ENCODE measurements around the gene SLC7A5. TPM values are rescaled to one million over a fixed set of nuclear protein-coding genes. Genes with fewer than 3 reads are reported as not detected.

The SLC7A5 gene
- total and polyA plus RNA-seq, 2 of the 13 experiments (the other 11 are each of a cell fraction or from before 2014, with no cell fraction given), result 79.6 to 155 TPM

GRCh38 chr16:87855852-87856715, 13.2 kb downstream of the SLC7A5 start (continued):
- TF ChIP-seq PBX2 (CRISPR knock-in tag; IDR thresholded peaks at IDR 0.05) (0 out of 2 replicates have a peak, but pooled peaks have one; percentile 12), FOXC1 (CRISPR knock-in tag; IDR thresholded peaks at IDR 0.05; ENCODE audit: borderline replicate concordance) (no peak), TAF15 (IDR thresholded peaks at IDR 0.05; ENCODE audit: low read depth, low read length, poor library complexity, severe bottlenecking) (no peak), ZEB1 (IDR thresholded peaks at IDR 0.05; ENCODE audit: insufficient replicate concordance, low read depth) (no peak), TAF1 (CRISPR knock-in tag; IDR thresholded peaks at IDR 0.05) (peak; percentile 63; the same call in 1 of the 2 replicates), GABPB1 (CRISPR knock-in tag; IDR thresholded peaks at IDR 0.05) (peak; percentile 87), PCBP2 (optimal IDR thresholded peaks at IDR 0.05; ENCODE audit: low read depth, low read length, poor library complexity, severe bottlenecking) (no peak), ZNF773 (CRISPR knock-in tag; IDR thresholded peaks at IDR 0.05; ENCODE audit: borderline replicate concordance) (no peak), ATF2 (CRISPR knock-in tag; IDR thresholded peaks at IDR 0.05) (no peak), ZNF550 (CRISPR knock-in tag; IDR thresholded peaks at IDR 0.05; ENCODE audit: borderline replicate concordance) (no peak), BRD4 (CRISPR knock-in tag; IDR thresholded peaks at IDR 0.05) (no peak; the same call in 1 of the 2 replicates), SPEN (CRISPR knock-in tag; IDR thresholded peaks at IDR 0.05; ENCODE audit: low read depth) (peak; percentile 49; the same call in 1 of the 2 replicates), NKX3-1 (CRISPR knock-in tag; IDR thresholded peaks at IDR 0.05) (0 out of 2 replicates have a peak, but pooled peaks have one; percentile 54), GTF3A (CRISPR knock-in tag; conservative IDR thresholded peaks at IDR 0.05) (no peak), YEATS4 (CRISPR knock-in tag; IDR thresholded peaks at IDR 0.05; ENCODE audit: borderline replicate concordance) (peak; percentile 58), POGK (CRISPR knock-in tag; conservative IDR thresholded peaks at IDR 0.05) (0 out of 2 replicates have a peak, but pooled peaks have one; percentile 44), HOXA9 (CRISPR knock-in tag; IDR thresholded peaks at IDR 0.05; ENCODE audit: borderline replicate concordance) (no peak), ARNT (IDR thresholded peaks at IDR 0.05) (no peak), POLR2A (IDR thresholded peaks at IDR 0.05; ENCODE audit: insufficient read depth in 1 of 2, low read depth in 2 of 2, low read length in 2 of 2) (peak in 1 of 2 experiments; percentile 48; a peak in 1 of 4 replicates), ZNF766 (CRISPR knock-in tag; IDR thresholded peaks at IDR 0.05; ENCODE audit: borderline replicate concordance) (0 out of 2 replicates have a peak, but pooled peaks have one; percentile 75), ZZZ3 (CRISPR knock-in tag; IDR thresholded peaks at IDR 0.05; ENCODE audit: borderline replicate concordance) (0 out of 2 replicates have a peak, but pooled peaks have one; percentile 53), ZNF235 (CRISPR knock-in tag; IDR thresholded peaks at IDR 0.05; ENCODE audit: borderline replicate concordance) (no peak), ZNF790 (CRISPR knock-in tag; IDR thresholded peaks at IDR 0.05; ENCODE audit: borderline replicate concordance) (0 out of 2 replicates have a peak, but pooled peaks have one; percentile 32), ZMYM3 (CRISPR knock-in tag; IDR thresholded peaks at IDR 0.05) (peak; percentile 39; the same call in 1 of the 2 replicates), NCOA2 (CRISPR knock-in tag; IDR thresholded peaks at IDR 0.05) (peak; percentile 81)
